ENCODE results near the gene GPR42. TPM values are rescaled to one million over a fixed set of nuclear protein-coding genes. Genes with fewer than 3 reads are reported as not detected.

Gene GPR42
- total RNA-seq, 1 experiment from 2014 or later, result not detected

DNA sequence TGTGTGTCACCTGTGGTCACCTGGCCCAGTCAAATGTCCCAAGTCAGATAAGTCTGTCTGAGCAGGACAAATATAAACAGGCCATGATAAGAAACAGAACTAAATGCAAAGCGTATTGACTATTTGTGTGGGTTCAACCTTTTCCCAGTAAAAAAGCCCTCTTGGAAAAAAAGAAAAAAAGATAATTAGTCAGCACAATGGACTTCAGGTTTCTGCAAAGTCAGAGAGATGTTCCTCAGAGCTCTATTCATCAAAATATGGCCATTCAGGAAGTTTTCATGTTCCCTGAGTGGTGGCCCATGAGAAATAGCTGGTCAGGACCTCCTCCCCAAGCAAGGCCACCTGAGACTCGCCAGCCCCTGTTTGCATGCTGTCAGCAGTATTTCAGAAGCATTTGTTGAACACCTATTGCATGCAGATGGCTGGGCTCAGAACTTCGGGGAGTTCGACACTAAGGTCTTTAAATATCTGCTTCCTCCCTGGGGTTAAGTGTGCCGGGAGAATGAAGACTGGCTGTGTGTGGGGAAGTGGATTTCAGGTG is 9.9 kb upstream of the GPR42 start:
- no peak overlapping the region for H3K27ac Mint-ChIP-seq
- TF ChIP-seq IRF2 (CRISPR knock-in tag; IDR thresholded peaks at IDR 0.05; ENCODE audit: borderline replicate concordance, low read depth), result no peak
- no peak for TF ChIP-seq MXD4 (CRISPR knock-in tag; IDR thresholded peaks at IDR 0.05; ENCODE audit: borderline replicate concordance)
- TF ChIP-seq, protein P1, sequence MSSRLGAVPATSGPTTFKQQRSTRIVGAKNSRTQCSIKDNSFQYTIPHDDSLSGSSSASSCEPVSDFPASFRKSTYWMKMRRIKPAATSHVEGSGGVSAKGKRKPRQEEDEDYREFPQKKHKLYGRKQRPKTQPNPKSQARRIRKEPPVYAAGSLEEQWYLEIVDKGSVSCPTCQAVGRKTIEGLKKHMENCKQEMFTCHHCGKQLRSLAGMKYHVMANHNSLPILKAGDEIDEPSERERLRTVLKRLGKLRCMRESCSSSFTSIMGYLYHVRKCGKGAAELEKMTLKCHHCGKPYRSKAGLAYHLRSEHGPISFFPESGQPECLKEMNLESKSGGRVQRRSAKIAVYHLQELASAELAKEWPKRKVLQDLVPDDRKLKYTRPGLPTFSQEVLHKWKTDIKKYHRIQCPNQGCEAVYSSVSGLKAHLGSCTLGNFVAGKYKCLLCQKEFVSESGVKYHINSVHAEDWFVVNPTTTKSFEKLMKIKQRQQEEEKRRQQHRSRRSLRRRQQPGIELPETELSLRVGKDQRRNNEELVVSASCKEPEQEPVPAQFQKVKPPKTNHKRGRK (CRISPR knock-in tag; IDR thresholded peaks at IDR 0.05; ENCODE audit: borderline replicate concordance), result no peak
- TF ChIP-seq, protein P2, sequence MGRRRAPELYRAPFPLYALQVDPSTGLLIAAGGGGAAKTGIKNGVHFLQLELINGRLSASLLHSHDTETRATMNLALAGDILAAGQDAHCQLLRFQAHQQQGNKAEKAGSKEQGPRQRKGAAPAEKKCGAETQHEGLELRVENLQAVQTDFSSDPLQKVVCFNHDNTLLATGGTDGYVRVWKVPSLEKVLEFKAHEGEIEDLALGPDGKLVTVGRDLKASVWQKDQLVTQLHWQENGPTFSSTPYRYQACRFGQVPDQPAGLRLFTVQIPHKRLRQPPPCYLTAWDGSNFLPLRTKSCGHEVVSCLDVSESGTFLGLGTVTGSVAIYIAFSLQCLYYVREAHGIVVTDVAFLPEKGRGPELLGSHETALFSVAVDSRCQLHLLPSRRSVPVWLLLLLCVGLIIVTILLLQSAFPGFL (CRISPR knock-in tag; IDR thresholded peaks at IDR 0.05; ENCODE audit: borderline replicate concordance), result no peak
- no peak for TF ChIP-seq RORB (CRISPR knock-in tag; IDR thresholded peaks at IDR 0.05)
- no peak for TF ChIP-seq HMGA2 (CRISPR knock-in tag; IDR thresholded peaks at IDR 0.05)
- H3K36me3 Mint-ChIP-seq, result no peaks in the 10 kb centered on the region
- POLR2A ChIA-PET, result no interaction called here
- H3K4me1 Mint-ChIP-seq, result peaks cover 4% of the 10 kb centered on the region; the same call in 1 of the 2 replicates
- CTCF ChIA-PET, result interaction anchor here (0.6 to 3.8 kb wide), 3 partner anchors 8 to 149 kb away, joined by 3 to 15 read pairs (median 5); no protein-coding TSS in a partner anchor
- DNase-seq (ENCODE audit: low spot score) (no peak), ATAC-seq (no peak)
- H3K4me3 Mint-ChIP-seq, result no peak overlapping the region
- no peaks in the 10 kb centered on the region for H3K9me3 Mint-ChIP-seq
- H3K27me3 Mint-ChIP-seq (ENCODE audit: low read depth), result no peaks in the 10 kb centered on the region

DNA sequence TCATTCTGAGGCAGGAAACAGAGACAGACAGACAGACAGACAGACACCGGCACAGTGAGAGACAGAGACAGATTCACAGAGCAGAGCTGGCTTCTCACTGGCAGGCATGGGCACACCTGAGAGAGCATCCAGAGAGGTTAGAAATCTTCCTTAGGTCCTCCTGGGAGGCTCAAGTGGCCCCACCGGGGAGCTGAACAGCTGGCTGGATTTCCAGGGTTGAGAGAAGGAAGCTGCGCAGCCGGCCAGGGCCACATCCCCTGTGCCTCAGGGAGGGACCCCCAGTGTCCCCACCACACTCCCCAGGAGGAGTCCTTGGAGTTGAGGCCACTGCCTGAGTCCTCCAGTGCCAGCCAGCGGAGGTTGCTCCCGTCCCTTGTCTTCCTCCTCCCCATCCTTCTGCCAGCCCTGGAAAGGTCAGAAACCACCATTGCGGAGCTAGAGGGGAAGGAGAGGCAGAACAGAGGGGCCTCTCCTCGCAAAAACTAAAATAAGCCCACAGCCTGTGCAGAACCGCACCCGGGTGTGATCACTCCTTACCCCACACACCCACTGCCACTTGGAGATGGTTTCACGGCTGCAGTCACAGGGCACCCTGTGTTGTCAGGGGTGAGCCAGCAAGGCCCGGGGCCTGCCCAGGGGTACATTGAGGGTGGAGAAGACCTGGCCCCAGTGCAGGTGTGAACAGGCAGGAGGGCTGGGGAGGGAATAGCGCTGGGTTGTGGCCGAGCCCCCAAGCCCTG is 8.4 kb upstream of the GPR42 start:
- no peaks in the 10 kb centered on the region for H3K9me3 Mint-ChIP-seq
- CTCF ChIA-PET, result interaction anchor here (1.7 to 3.8 kb wide), 2 partner anchors 9 to 133 kb away, joined by 5 to 15 read pairs; no protein-coding TSS in a partner anchor
- POLR2A ChIA-PET, result no interaction called here
- ATAC-seq (no peak), DNase-seq (ENCODE audit: low spot score) (no peak)
- H3K36me3 Mint-ChIP-seq, result no peaks in the 10 kb centered on the region
- H3K4me1 Mint-ChIP-seq, result peaks cover 4% of the 10 kb centered on the region; the same call in 1 of the 2 replicates
- no peak overlapping the region for H3K4me3 Mint-ChIP-seq
- H3K27me3 Mint-ChIP-seq (ENCODE audit: low read depth), result peaks cover 2% of the 10 kb centered on the region; the same call in 1 of the 2 replicates
- H3K27ac Mint-ChIP-seq, result no peak overlapping the region
- TF ChIP-seq ATF1 (CRISPR knock-in tag; IDR thresholded peaks at IDR 0.05), result no peak
- TF ChIP-seq SMAD3 (CRISPR knock-in tag; IDR thresholded peaks at IDR 0.05; ENCODE audit: borderline replicate concordance), result no peak
- no peak for TF ChIP-seq TP53 (CRISPR knock-in tag; IDR thresholded peaks at IDR 0.05)
- TF ChIP-seq ZNF416 (CRISPR knock-in tag; IDR thresholded peaks at IDR 0.05), result no peak
- TF ChIP-seq, protein P3, sequence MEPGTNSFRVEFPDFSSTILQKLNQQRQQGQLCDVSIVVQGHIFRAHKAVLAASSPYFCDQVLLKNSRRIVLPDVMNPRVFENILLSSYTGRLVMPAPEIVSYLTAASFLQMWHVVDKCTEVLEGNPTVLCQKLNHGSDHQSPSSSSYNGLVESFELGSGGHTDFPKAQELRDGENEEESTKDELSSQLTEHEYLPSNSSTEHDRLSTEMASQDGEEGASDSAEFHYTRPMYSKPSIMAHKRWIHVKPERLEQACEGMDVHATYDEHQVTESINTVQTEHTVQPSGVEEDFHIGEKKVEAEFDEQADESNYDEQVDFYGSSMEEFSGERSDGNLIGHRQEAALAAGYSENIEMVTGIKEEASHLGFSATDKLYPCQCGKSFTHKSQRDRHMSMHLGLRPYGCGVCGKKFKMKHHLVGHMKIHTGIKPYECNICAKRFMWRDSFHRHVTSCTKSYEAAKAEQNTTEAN (CRISPR knock-in tag; IDR thresholded peaks at IDR 0.05), result no peak
- TF ChIP-seq, protein P4, sequence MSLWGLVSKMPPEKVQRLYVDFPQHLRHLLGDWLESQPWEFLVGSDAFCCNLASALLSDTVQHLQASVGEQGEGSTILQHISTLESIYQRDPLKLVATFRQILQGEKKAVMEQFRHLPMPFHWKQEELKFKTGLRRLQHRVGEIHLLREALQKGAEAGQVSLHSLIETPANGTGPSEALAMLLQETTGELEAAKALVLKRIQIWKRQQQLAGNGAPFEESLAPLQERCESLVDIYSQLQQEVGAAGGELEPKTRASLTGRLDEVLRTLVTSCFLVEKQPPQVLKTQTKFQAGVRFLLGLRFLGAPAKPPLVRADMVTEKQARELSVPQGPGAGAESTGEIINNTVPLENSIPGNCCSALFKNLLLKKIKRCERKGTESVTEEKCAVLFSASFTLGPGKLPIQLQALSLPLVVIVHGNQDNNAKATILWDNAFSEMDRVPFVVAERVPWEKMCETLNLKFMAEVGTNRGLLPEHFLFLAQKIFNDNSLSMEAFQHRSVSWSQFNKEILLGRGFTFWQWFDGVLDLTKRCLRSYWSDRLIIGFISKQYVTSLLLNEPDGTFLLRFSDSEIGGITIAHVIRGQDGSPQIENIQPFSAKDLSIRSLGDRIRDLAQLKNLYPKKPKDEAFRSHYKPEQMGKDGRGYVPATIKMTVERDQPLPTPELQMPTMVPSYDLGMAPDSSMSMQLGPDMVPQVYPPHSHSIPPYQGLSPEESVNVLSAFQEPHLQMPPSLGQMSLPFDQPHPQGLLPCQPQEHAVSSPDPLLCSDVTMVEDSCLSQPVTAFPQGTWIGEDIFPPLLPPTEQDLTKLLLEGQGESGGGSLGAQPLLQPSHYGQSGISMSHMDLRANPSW (CRISPR knock-in tag; conservative IDR thresholded peaks at IDR 0.05; ENCODE audit: low read depth), result no peak
- no peak for TF ChIP-seq JUN (CRISPR knock-in tag; IDR thresholded peaks at IDR 0.05)
- TF ChIP-seq, protein P5, sequence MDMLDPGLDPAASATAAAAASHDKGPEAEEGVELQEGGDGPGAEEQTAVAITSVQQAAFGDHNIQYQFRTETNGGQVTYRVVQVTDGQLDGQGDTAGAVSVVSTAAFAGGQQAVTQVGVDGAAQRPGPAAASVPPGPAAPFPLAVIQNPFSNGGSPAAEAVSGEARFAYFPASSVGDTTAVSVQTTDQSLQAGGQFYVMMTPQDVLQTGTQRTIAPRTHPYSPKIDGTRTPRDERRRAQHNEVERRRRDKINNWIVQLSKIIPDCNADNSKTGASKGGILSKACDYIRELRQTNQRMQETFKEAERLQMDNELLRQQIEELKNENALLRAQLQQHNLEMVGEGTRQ (CRISPR knock-in tag; IDR thresholded peaks at IDR 0.05), result no peak
- TF ChIP-seq, protein P6, sequence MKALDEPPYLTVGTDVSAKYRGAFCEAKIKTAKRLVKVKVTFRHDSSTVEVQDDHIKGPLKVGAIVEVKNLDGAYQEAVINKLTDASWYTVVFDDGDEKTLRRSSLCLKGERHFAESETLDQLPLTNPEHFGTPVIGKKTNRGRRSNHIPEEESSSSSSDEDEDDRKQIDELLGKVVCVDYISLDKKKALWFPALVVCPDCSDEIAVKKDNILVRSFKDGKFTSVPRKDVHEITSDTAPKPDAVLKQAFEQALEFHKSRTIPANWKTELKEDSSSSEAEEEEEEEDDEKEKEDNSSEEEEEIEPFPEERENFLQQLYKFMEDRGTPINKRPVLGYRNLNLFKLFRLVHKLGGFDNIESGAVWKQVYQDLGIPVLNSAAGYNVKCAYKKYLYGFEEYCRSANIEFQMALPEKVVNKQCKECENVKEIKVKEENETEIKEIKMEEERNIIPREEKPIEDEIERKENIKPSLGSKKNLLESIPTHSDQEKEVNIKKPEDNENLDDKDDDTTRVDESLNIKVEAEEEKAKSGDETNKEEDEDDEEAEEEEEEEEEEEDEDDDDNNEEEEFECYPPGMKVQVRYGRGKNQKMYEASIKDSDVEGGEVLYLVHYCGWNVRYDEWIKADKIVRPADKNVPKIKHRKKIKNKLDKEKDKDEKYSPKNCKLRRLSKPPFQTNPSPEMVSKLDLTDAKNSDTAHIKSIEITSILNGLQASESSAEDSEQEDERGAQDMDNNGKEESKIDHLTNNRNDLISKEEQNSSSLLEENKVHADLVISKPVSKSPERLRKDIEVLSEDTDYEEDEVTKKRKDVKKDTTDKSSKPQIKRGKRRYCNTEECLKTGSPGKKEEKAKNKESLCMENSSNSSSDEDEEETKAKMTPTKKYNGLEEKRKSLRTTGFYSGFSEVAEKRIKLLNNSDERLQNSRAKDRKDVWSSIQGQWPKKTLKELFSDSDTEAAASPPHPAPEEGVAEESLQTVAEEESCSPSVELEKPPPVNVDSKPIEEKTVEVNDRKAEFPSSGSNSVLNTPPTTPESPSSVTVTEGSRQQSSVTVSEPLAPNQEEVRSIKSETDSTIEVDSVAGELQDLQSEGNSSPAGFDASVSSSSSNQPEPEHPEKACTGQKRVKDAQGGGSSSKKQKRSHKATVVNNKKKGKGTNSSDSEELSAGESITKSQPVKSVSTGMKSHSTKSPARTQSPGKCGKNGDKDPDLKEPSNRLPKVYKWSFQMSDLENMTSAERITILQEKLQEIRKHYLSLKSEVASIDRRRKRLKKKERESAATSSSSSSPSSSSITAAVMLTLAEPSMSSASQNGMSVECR (CRISPR knock-in tag; IDR thresholded peaks at IDR 0.05; ENCODE audit: borderline replicate concordance), result no peak
- TF ChIP-seq MYBL2 (CRISPR knock-in tag; IDR thresholded peaks at IDR 0.05), result no peak
- TF ChIP-seq, protein P7, sequence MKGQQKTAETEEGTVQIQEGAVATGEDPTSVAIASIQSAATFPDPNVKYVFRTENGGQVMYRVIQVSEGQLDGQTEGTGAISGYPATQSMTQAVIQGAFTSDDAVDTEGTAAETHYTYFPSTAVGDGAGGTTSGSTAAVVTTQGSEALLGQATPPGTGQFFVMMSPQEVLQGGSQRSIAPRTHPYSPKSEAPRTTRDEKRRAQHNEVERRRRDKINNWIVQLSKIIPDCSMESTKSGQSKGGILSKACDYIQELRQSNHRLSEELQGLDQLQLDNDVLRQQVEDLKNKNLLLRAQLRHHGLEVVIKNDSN (CRISPR knock-in tag; IDR thresholded peaks at IDR 0.05), result no peak
- TF ChIP-seq, protein P8, sequence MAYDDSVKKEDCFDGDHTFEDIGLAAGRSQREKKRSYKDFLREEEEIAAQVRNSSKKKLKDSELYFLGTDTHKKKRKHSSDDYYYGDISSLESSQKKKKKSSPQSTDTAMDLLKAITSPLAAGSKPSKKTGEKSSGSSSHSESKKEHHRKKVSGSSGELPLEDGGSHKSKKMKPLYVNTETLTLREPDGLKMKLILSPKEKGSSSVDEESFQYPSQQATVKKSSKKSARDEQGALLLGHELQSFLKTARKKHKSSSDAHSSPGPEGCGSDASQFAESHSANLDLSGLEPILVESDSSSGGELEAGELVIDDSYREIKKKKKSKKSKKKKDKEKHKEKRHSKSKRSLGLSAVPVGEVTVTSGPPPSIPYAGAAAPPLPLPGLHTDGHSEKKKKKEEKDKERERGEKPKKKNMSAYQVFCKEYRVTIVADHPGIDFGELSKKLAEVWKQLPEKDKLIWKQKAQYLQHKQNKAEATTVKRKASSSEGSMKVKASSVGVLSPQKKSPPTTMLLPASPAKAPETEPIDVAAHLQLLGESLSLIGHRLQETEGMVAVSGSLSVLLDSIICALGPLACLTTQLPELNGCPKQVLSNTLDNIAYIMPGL (CRISPR knock-in tag; IDR thresholded peaks at IDR 0.05), result no peak

Data from WTC11 (cell line).